WTC11 (cell line): ENCODE measurements around the gene ZNF850. TPM values are rescaled to one million over a fixed set of nuclear protein-coding genes. Genes with fewer than 3 reads are reported as not detected.

Source experiments
- ATF3 ChIP-seq: sonication (generic); formaldehyde crosslinking; conservative IDR thresholded peaks from 2 replicates; pipeline ENCODE4 v1.8.1; 2022; ENCODE audit warnings: mild to moderate bottlenecking, missing genetic modification reagents
- JUN ChIP-seq: sonication (generic); formaldehyde crosslinking; IDR thresholded peaks from 2 replicates; pipeline ENCODE4 v1.8.0; 2023; ENCODE audit warnings: mild to moderate bottlenecking, missing genetic modification reagents
- total RNA-seq: library from RNA; stranded (reverse); gene quantifications from 3 replicates; pipeline ENCODE4 v1.2.3, GENCODE V29; 2021
- TF ChIP-seq, protein P1 (sequence below): sonication (generic); formaldehyde crosslinking; IDR thresholded peaks from 2 replicates; pipeline ENCODE4 v1.8.1; 2022; ENCODE audit warnings: missing genetic modification reagents, borderline replicate concordance

ZNF850 gene
- total RNA-seq, 1 experiment from 2014 or later, result 65.9 TPM

DNA sequence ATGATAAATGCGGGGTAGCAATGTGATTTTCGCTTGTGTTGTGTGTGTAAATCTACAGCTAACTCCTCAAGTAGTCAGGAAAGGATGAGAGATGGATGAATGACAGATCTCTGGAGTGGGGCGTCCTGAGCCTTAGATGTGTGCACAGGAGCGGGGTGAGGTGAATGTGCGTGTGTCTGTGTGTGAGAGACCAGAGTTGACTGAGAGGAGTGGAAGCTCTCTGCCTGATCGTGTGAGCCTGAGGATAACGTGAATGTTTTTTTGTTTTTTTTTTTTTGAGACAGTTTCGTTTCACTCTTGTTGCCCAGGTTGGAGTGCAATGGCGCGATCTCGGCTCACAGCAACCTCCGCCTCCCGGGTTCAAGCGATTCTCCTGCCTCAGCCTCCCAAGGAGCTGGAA, 106.8 kb downstream of the ZNF850 start (continued):
- TF ChIP-seq ATF3 (CRISPR knock-in tag), result no peak
- TF ChIP-seq JUN, result no peak
- TF ChIP-seq, protein P1, sequence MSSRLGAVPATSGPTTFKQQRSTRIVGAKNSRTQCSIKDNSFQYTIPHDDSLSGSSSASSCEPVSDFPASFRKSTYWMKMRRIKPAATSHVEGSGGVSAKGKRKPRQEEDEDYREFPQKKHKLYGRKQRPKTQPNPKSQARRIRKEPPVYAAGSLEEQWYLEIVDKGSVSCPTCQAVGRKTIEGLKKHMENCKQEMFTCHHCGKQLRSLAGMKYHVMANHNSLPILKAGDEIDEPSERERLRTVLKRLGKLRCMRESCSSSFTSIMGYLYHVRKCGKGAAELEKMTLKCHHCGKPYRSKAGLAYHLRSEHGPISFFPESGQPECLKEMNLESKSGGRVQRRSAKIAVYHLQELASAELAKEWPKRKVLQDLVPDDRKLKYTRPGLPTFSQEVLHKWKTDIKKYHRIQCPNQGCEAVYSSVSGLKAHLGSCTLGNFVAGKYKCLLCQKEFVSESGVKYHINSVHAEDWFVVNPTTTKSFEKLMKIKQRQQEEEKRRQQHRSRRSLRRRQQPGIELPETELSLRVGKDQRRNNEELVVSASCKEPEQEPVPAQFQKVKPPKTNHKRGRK (CRISPR knock-in tag), result no peak

Other genes starting within 250 kb of the ZNF850 start
- 24.1 to 29.0 TPM (median 25.3 TPM) in 3 replicates for gene ZNF260, start 244.5 kb downstream of the ZNF850 start, total RNA-seq
- 13.1 to 16.1 TPM (median 14.4 TPM) in 3 replicates for gene ZNF529, start 199.5 kb downstream of the ZNF850 start, total RNA-seq
- 8.2 to 9.5 TPM (median 8.8 TPM) in 3 replicates for gene ZNF382, start 167.5 kb downstream of the ZNF850 start, total RNA-seq
- 6.5 to 7.1 TPM (median 7.0 TPM) in 3 replicates for gene ZNF461, start 106.0 kb downstream of the ZNF850 start, total RNA-seq
- gene ZNF567, start 85.2 kb downstream of the ZNF850 start, total RNA-seq, result 9.7 to 10.9 TPM (median 10.2 TPM) in 3 replicates
- gene ZNF790, start 65.6 kb upstream of the ZNF850 start, total RNA-seq, result 5.9 to 8.6 TPM (median 6.8 TPM) in 3 replicates
- gene ZNF345, start 78.1 kb upstream of the ZNF850 start, total RNA-seq, result 4.5 to 6.4 TPM (median 5.2 TPM) in 3 replicates
- gene ZNF829, start 143.5 kb upstream of the ZNF850 start, total RNA-seq, result 6.4 to 7.1 TPM (median 7.0 TPM) in 3 replicates
- 9.4 to 10.5 TPM (median 9.7 TPM) in 3 replicates for gene ZNF568, start 143.5 kb upstream of the ZNF850 start, total RNA-seq